HG02759 (cell line): ENCODE data around the gene COL8A2.

ENCODE experiments used
- ATAC-seq: cut with Tn5 transposase; IDR thresholded peaks from one replicate; pipeline ENCODE4 v1.9.1; 2021; ENCODE audit warnings: mild to moderate bottlenecking, moderate library complexity; ENCODE audit not compliant: unreplicated experiment

The COL8A2 gene

DNA sequence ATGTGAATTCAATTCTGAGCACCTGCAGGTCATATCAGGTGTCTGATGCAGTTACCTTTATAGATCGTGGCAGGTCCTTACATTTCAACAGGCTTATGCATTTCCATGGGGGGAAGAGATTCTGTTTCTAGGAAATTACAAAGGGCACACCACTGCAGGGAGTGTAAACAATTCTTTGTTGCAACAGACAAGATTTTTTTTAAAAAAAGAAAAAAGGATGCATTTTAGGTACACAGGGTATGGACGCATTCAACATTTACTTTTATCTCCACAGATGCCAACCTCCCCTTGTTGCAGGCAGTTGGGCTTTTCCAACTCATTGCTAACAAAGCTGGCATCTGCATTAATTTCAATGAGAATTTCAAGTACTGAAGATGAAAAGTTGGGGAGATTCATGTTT lies 54.7 kb downstream of the COL8A2 start:
- ATAC-seq, result no peak

DNA sequence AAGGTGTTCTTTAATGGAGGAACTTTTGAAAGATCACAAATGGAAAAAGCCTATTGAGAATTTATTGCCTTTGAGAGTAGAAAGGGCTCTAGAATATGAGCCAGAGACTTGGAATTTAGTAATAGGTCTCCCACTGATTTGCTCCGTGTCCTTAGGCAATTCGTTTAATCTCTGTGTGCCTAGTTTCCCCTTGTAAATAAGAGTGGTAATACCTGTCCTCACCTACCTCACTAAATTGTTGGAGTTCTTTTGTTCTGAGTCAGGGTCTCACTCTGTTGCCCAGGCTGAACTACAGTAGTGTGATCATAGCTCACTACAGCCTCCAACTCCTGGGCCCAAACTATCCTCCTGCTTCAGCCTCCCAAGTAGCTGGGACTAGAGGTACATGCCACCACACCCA lies 56.2 kb downstream of the COL8A2 start:
- no peak for ATAC-seq

DNA sequence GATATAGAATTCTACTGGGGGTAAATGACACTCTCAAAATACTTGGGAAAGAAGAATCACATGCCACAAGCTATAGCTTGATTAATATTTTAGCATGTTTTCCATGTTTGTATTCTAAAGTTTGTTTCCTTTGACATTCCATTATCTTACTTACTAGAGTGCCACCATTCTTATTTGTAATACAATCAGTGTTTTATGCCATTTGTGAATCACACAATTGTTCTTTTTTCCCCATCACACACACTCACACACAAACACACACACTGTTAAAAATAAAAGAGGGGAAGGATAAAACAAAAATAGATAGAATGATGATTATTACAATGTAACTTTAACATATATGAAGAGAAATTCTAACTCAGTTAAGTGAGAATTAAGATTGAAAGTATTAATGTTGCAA lies 57.2 kb downstream of the COL8A2 start:
- no peak for ATAC-seq

DNA sequence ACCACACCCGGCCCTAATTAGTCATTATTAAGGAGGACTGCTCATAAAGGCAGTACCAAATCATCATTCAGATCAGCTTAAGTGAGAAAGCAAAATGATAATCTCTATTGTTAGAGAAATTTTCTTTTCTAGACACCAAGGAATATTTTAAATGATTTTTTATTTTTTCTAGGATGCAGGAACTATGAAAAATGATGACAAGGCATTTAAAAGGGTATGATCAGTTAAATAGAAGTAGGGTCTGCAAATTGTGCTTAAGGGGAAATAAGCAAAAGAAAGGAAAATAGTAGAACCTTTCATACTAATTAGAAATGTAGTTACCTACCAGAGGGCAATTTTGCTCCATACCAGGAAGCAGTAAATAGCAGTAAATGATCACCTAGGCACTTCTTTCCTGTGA lies 62.7 kb downstream of the COL8A2 start:
- ATAC-seq, result no peak

DNA sequence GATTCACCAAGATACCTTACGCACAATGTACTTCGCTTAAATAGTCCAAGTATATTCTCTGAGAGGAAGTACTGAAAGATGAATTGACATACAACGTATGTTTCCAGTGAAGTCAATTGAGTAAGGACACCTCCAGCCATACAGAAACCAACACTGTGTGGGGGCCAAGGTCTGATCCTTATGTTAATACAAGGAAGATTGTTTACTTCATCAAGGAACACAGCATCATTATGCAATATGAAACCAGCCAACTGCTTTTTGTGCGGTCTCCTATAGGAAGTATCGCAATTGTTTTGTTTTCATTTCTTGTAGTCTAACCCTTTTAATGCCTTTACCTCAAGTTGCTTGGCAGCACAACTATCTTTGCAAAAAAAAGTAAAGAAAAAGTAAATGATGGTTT lies 69.3 kb downstream of the COL8A2 start:
- ATAC-seq, result no peak

DNA sequence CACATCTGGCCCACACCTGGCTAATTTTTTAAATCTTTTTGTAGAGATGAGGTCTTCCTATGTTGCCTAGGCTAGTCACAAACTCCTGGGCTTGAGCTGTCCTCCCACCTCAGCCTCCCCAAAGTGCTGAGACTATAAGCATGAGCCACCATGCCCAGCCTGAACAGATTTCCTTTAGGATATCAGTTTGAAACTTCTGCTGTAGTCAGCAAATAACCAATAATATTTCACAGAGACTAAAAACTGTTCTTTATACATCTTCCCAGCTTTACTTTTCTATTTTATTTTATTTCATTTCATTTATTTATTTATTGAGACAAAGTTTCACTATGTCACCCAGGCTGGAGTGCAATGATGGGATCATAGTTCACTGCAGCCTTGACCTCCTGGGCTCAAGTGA lies 71.0 kb downstream of the COL8A2 start:
- no peak for ATAC-seq

DNA sequence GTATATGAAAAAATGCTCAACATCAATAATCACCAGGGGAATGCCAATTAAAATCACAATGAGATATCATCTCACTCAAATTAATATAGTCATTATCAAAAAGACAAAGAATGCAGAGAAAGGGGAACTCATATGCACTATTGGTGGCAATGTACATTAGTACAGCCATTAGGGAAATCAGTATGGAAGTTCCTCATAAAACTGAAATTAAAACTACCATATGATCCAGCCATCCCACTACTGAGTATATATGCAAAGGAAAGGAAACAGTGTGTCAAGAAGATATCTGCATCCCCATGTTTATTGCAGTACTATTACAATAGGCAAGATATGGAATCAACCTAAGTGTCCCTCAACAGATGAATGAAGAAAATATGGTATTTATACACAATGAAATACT lies 73.2 kb downstream of the COL8A2 start:
- no peak for ATAC-seq
